C4-2B (cell line): ENCODE data around the gene NAA80.

Experiments used
- ZFX ChIP-seq: fragments of 450-650 bp; IDR thresholded peaks from 2 replicates; pipeline ENCODE4 v1.6.1; 2017
- TF ChIP-seq, protein P1 (sequence below): fragments of 450-650 bp; conservative IDR thresholded peaks from 2 replicates; pipeline ENCODE4 v1.5.1; 2017; ENCODE audit warnings: mild to moderate bottlenecking

DNA sequence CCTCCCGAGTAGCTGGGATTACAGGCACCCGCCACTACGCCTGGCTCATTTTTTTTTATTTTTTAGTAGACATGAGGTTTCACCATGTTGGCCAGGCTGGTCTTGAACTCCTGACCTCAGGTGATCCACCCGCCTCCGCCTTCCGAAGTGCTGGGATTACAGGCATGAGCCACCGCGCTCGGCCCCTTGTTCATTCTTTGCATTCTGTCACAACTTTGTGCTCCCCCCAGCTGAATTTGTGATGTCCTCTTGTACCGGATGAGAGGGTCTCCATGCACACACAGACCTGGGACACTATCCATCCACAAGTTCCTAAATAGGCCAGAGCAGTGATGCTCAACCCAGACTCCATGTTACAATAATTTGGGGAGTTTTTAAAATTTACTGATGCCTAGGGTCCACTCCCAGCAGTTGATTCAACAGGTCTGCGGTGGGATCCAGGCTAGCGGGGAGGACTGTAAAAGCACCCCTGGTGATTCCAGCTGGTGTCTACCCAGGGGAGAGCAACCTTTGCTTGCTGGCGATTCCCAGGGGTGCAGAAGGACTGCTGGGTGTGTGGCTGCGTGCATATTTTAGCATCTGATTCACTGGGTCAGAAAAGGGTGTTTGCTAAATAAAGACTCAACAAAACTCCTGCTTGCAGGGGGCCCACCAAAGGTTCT is 40.4 kb upstream of the NAA80 start:
- TF ChIP-seq, protein P1, sequence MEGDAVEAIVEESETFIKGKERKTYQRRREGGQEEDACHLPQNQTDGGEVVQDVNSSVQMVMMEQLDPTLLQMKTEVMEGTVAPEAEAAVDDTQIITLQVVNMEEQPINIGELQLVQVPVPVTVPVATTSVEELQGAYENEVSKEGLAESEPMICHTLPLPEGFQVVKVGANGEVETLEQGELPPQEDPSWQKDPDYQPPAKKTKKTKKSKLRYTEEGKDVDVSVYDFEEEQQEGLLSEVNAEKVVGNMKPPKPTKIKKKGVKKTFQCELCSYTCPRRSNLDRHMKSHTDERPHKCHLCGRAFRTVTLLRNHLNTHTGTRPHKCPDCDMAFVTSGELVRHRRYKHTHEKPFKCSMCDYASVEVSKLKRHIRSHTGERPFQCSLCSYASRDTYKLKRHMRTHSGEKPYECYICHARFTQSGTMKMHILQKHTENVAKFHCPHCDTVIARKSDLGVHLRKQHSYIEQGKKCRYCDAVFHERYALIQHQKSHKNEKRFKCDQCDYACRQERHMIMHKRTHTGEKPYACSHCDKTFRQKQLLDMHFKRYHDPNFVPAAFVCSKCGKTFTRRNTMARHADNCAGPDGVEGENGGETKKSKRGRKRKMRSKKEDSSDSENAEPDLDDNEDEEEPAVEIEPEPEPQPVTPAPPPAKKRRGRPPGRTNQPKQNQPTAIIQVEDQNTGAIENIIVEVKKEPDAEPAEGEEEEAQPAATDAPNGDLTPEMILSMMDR: no peak
- TF ChIP-seq ZFX: no peak
